HepG2 (cell line): Measurements from ENCODE around the gene VSNL1.

Source experiments
- ATF1 ChIP-seq: IDR thresholded peaks from 2 replicates; pipeline ENCODE4 v1.6.1; 2016; ENCODE audit warnings: mild to moderate bottlenecking, control low read depth
- ETV6 ChIP-seq: sonication (generic); formaldehyde crosslinking; conservative IDR thresholded peaks from 2 replicates; pipeline ENCODE4 v1.4.0; 2020; ENCODE audit warnings: missing genetic modification reagents
- FOXK2 ChIP-seq: fragments of 450-650 bp; IDR thresholded peaks from 2 replicates; pipeline ENCODE4 v1.6.1; 2016
- HCFC1 ChIP-seq: fragments of 150-350 bp; IDR thresholded peaks from 2 replicates; pipeline ENCODE4 v1.6.1; 2014; ENCODE audit warnings: low read depth, low read length
- NFRKB ChIP-seq: fragments of 450-650 bp; IDR thresholded peaks from 2 replicates; pipeline ENCODE4 v1.6.1; 2017
- POLR2A ChIP-seq, 2 experiments: IDR thresholded peaks; 2 replicates each; pipeline ENCODE4 v1.6.1; 2011; ENCODE audit warnings: low read depth in 2 of 2, low read length in 2 of 2, mild to moderate bottlenecking in 1 of 2, moderate library complexity in 1 of 2; ENCODE audit not compliant: insufficient read depth in 1 of 2
- RARG ChIP-seq: sonication (generic); formaldehyde crosslinking; IDR thresholded peaks from 2 replicates; pipeline ENCODE4 v1.4.0; 2020; ENCODE audit warnings: low read depth, mild to moderate bottlenecking, missing genetic modification reagents
- TF ChIP-seq, protein P1 (sequence below): sonication (generic); formaldehyde crosslinking; IDR thresholded peaks from 2 replicates; pipeline ENCODE4 v1.5.0; 2020; ENCODE audit warnings: mild to moderate bottlenecking, missing genetic modification reagents, moderate library complexity

DNA sequence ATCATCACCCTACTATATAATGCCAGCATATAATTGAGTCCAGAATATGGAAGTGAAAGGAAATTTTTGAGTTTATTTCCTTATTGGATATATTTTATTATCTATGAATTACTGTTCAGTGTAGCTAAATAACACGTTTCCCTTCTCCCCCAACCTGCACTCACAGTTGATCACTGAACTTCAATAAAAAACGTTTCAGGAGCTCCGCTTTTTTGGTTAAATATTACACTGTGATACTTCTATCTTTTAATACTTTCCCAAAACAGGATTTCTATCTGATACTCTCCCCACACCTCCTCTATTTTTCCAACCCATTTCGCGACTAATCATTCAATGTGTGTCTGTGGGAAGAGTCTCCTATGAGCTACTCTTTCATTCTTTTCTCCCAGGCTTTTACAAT is 7.2 kb downstream of the VSNL1 start:
- TF ChIP-seq RARG (CRISPR knock-in tag) = no peak
- TF ChIP-seq POLR2A (IDR thresholded peaks at IDR 0.05; ENCODE audit: insufficient read depth in 1 of 2, low read depth in 2 of 2, low read length in 2 of 2) = no peak
- TF ChIP-seq FOXK2 = no peak
- TF ChIP-seq, protein P1, sequence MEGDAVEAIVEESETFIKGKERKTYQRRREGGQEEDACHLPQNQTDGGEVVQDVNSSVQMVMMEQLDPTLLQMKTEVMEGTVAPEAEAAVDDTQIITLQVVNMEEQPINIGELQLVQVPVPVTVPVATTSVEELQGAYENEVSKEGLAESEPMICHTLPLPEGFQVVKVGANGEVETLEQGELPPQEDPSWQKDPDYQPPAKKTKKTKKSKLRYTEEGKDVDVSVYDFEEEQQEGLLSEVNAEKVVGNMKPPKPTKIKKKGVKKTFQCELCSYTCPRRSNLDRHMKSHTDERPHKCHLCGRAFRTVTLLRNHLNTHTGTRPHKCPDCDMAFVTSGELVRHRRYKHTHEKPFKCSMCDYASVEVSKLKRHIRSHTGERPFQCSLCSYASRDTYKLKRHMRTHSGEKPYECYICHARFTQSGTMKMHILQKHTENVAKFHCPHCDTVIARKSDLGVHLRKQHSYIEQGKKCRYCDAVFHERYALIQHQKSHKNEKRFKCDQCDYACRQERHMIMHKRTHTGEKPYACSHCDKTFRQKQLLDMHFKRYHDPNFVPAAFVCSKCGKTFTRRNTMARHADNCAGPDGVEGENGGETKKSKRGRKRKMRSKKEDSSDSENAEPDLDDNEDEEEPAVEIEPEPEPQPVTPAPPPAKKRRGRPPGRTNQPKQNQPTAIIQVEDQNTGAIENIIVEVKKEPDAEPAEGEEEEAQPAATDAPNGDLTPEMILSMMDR = no peak
- no peak for TF ChIP-seq ATF1 (CRISPR knock-in tag)
- no peak for TF ChIP-seq NFRKB
- no peak for TF ChIP-seq HCFC1
- TF ChIP-seq ETV6 = no peak
